Loucy (cell line): ENCODE measurements around the gene SMARCAL1.

Experiments used
- H2AFZ ChIP-seq: fragments of 200-600 bp; sonication (generic); 2 replicates; pipeline ENCODE4 v1.6.0; 2016; ENCODE audit warnings: antibody characterized with exemption, mild to moderate bottlenecking, low read length, moderate library complexity
- H3F3A ChIP-seq: fragments of 200-600 bp; 2 replicates; pipeline ENCODE4 v1.6.0; 2016; ENCODE audit warnings: antibody characterized with exemption, low read depth, mild to moderate bottlenecking
- H3K27me3 ChIP-seq: fragments of 200-600 bp; sonication (generic); 2 replicates; pipeline ENCODE4 v1.6.1; 2014; ENCODE audit warnings: low read length, mild to moderate bottlenecking; ENCODE audit not compliant: insufficient read depth, poor library complexity, severe bottlenecking
- H3K36me3 ChIP-seq: fragments of 200-600 bp; sonication (generic); 2 replicates; pipeline ENCODE4 v1.6.1; 2016; ENCODE audit warnings: low read length; ENCODE audit not compliant: insufficient read depth
- H3K4me1 ChIP-seq: fragments of 200-600 bp; sonication (generic); 2 replicates; pipeline ENCODE4 v1.5.1; 2014; ENCODE audit warnings: low read length, mild to moderate bottlenecking; ENCODE audit not compliant: insufficient read depth, poor library complexity, severe bottlenecking
- H3K4me2 ChIP-seq: fragments of 200-600 bp; sonication (generic); 2 replicates; pipeline ENCODE4 v1.6.0; 2014; ENCODE audit warnings: antibody characterized with exemption, low read length, low read depth, mild to moderate bottlenecking; ENCODE audit not compliant: poor library complexity, severe bottlenecking
- H3K4me3 ChIP-seq: fragments of 200-600 bp; sonication (generic); 2 replicates; pipeline ENCODE4 v1.5.1; 2014; ENCODE audit warnings: low read length, mild to moderate bottlenecking, mixed read lengths; ENCODE audit not compliant: poor library complexity, severe bottlenecking
- H3K79me2 ChIP-seq: fragments of 200-600 bp; sonication (generic); 2 replicates; pipeline ENCODE4 v1.6.1; 2014; ENCODE audit warnings: low read length; ENCODE audit not compliant: insufficient read depth
- H3K9ac ChIP-seq: fragments of 200-600 bp; sonication (generic); 2 replicates; pipeline ENCODE4 v1.6.0; 2014; ENCODE audit warnings: mild to moderate bottlenecking, low read depth, low read length, moderate library complexity; ENCODE audit not compliant: poor library complexity, severe bottlenecking
- H3K9me2 ChIP-seq: fragments of 200-600 bp; sonication (generic); replicated peaks from 2 replicates; pipeline ENCODE4 v1.6.1; 2016; ENCODE audit warnings: low read depth, low read length, mixed read lengths
- H3K9me3 ChIP-seq: fragments of 200-600 bp; sonication (generic); 2 replicates; pipeline ENCODE4 v1.6.1; 2014; ENCODE audit warnings: mild to moderate bottlenecking, antibody characterized with exemption, low read length, low read depth; ENCODE audit not compliant: insufficient read depth
- H4K20me1 ChIP-seq: fragments of 200-600 bp; sonication (generic); 2 replicates; pipeline ENCODE4 v1.6.0; 2014; ENCODE audit warnings: antibody characterized with exemption, low read length, mild to moderate bottlenecking; ENCODE audit not compliant: insufficient read depth, poor library complexity, severe bottlenecking
- CTCF ChIP-seq: fragments of 200-600 bp; sonication (generic); conservative IDR thresholded peaks from 2 replicates; pipeline ENCODE4 v1.5.1; 2014; ENCODE audit warnings: mild to moderate bottlenecking, antibody characterized with exemption, low read length
- EZH2phosphoT487 ChIP-seq: fragments of 200-600 bp; IDR thresholded peaks from 2 replicates; pipeline ENCODE4 v1.6.1; 2018; ENCODE audit warnings: antibody characterized with exemption, mild to moderate bottlenecking, moderate library complexity, borderline replicate concordance

SMARCAL1 gene

GRCh38 chr2:216416571-216417307 lies 4.5 kb downstream of the SMARCAL1 start:
- H3K79me2 ChIP-seq: peaks cover 68% of the 10 kb centered on the region
- TF ChIP-seq EZH2phosphoT487 (no peak), CTCF (no peak)
- no peaks in the 10 kb centered on the region for H3F3A ChIP-seq
- peaks cover 9% of the 10 kb centered on the region; the same call in 1 of the 2 replicates for H3K36me3 ChIP-seq
- no peaks in the 10 kb centered on the region for H3K9me3 ChIP-seq
- H3K4me1 ChIP-seq: peaks cover 75% of the 10 kb centered on the region
- peak overlapping the region; percentile 41 for H3K4me2 ChIP-seq
- peak overlapping the region; percentile 9 for H3K9ac ChIP-seq
- H3K4me3 ChIP-seq: no peak overlapping the region
- no peaks in the 10 kb centered on the region for H3K27me3 ChIP-seq
- no peaks in the 10 kb centered on the region for H4K20me1 ChIP-seq
- H2AFZ ChIP-seq: no peak overlapping the region
- no peaks in the 10 kb centered on the region for H3K9me2 ChIP-seq

- Histone ChIP-seq H3K4me3 (no peak overlapping the region), H2AFZ (no peak overlapping the region), H3K9me3 (no peaks in the 10 kb centered on the region), H3F3A (no peaks in the 10 kb centered on the region), H3K4me1 (peaks cover 63% of the 10 kb centered on the region), H3K79me2 (peaks cover 60% of the 10 kb centered on the region), H3K9me2 (no peaks in the 10 kb centered on the region), H3K9ac (no peak overlapping the region), H3K4me2 (peak overlapping the region; percentile 6), H4K20me1 (no peaks in the 10 kb centered on the region), H3K36me3 (peaks cover 30% of the 10 kb centered on the region; the same call in 1 of the 2 replicates), H3K27me3 (no peaks in the 10 kb centered on the region)
- TF ChIP-seq EZH2phosphoT487: no peak
- TF ChIP-seq CTCF: no peak
Measured at GRCh38 chr2:216418981-216419380, 6.7 kb downstream of the SMARCAL1 start.

GRCh38 chr2:216420367-216421101 lies 8.2 kb downstream of the SMARCAL1 start:
- H3K27me3 ChIP-seq: no peaks in the 10 kb centered on the region
- H3K4me2 ChIP-seq: peak overlapping the region; percentile 22
- H3F3A ChIP-seq: no peaks in the 10 kb centered on the region
- H2AFZ ChIP-seq: no peak overlapping the region
- no peak overlapping the region for H3K9ac ChIP-seq
- peaks cover 52% of the 10 kb centered on the region for H3K4me1 ChIP-seq
- H3K9me2 ChIP-seq: no peaks in the 10 kb centered on the region
- peaks cover 6% of the 10 kb centered on the region; the same call in 1 of the 2 replicates for H3K9me3 ChIP-seq
- no peaks in the 10 kb centered on the region for H4K20me1 ChIP-seq
- H3K4me3 ChIP-seq: no peak overlapping the region
- TF ChIP-seq CTCF (peak; percentile 13; the same call in 1 of the 2 replicates), EZH2phosphoT487 (no peak)
- peaks cover 49% of the 10 kb centered on the region for H3K79me2 ChIP-seq
- H3K36me3 ChIP-seq: peaks cover 45% of the 10 kb centered on the region; the same call in 1 of the 2 replicates
